Progenitor cell of endocrine pancreas (in vitro differentiated cells): Measurements from ENCODE around the gene CSF2. TPM values are rescaled to one million over a fixed set of nuclear protein-coding genes. Genes with fewer than 3 reads are reported as not detected.

Experiments used
- DNase-seq: peaks from one replicate; pipeline ENCODE4 v3.0.0; 2021; ENCODE audit warnings: low spot score; ENCODE audit not compliant: unreplicated experiment
- H3K27ac Mint-ChIP-seq: 2 replicates; pipeline ENCODE4 v1.8.0; 2021; ENCODE audit warnings: mild to moderate bottlenecking, moderate library complexity, mixed read lengths
- H3K27me3 Mint-ChIP-seq: 2 replicates; pipeline ENCODE4 v1.8.0; 2021; ENCODE audit warnings: mixed read lengths
- H3K36me3 Mint-ChIP-seq: 2 replicates; pipeline ENCODE4 v1.8.0; 2022; ENCODE audit warnings: mixed read lengths; ENCODE audit not compliant: insufficient read depth
- H3K4me1 Mint-ChIP-seq: 2 replicates; pipeline ENCODE4 v1.8.0; 2021; ENCODE audit warnings: low read depth, mixed read lengths
- H3K4me3 Mint-ChIP-seq: 2 replicates; pipeline ENCODE4 v1.8.0; 2021; ENCODE audit warnings: low read depth, mild to moderate bottlenecking, moderate library complexity, mixed read lengths
- H3K9me3 Mint-ChIP-seq: 2 replicates; pipeline ENCODE4 v1.8.0; 2021; ENCODE audit warnings: low read depth, mixed read lengths
- total RNA-seq: library from RNA; stranded (reverse); gene quantifications from 2 replicates; pipeline ENCODE4 v1.2.1, GENCODE V29; 2021
- TF ChIP-seq, protein P1 (sequence below): fragments of 200-600 bp; sonication (generic); IDR thresholded peaks from one replicate; pipeline ENCODE4 v1.5.0; 2021; ENCODE audit warnings: antibody characterized with exemption, mild to moderate bottlenecking; ENCODE audit not compliant: unreplicated experiment

The CSF2 gene
- total RNA-seq, 1 donor from 2014 or later, result not detected

DNA sequence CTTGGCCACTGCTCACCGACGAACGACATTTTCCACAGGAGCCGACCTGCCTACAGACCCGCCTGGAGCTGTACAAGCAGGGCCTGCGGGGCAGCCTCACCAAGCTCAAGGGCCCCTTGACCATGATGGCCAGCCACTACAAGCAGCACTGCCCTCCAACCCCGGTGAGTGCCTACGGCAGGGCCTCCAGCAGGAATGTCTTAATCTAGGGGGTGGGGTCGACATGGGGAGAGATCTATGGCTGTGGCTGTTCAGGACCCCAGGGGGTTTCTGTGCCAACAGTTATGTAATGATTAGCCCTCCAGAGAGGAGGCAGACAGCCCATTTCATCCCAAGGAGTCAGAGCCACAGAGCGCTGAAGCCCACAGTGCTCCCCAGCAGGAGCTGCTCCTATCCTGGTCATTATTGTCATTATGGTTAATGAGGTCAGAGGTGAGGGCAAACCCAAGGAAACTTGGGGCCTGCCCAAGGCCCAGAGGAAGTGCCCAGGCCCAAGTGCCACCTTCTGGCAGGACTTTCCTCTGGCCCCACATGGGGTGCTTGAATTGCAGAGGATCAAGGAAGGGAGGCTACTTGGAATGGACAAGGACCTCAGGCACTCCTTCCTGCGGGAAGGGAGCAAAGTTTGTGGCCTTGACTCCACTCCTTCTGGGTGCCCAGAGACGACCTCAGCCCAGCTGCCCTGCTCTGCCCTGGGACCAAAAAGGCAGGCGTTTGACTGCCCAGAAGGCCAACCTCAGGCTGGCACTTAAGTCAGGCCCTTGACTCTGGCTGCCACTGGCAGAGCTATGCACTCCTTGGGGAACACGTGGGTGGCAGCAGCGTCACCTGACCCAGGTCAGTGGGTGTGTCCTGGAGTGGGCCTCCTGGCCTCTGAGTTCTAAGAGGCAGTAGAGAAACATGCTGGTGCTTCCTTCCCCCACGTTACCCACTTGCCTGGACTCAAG, 1.5 kb downstream of the CSF2 start:
- no peak overlapping the region for H3K27ac Mint-ChIP-seq
- peaks cover 17% of the 10 kb centered on the region for H3K4me1 Mint-ChIP-seq

DNA sequence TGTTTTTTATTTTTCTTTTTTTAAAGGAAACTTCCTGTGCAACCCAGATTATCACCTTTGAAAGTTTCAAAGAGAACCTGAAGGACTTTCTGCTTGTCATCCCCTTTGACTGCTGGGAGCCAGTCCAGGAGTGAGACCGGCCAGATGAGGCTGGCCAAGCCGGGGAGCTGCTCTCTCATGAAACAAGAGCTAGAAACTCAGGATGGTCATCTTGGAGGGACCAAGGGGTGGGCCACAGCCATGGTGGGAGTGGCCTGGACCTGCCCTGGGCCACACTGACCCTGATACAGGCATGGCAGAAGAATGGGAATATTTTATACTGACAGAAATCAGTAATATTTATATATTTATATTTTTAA, 2.1 kb downstream of the CSF2 start:
- Mint-ChIP-seq H3K27ac (no peak overlapping the region), H3K4me3 (no peak overlapping the region), H3K27me3 (peaks cover 2% of the 10 kb centered on the region), H3K4me1 (peaks cover 17% of the 10 kb centered on the region), H3K36me3 (no peaks in the 10 kb centered on the region), H3K9me3 (no peaks in the 10 kb centered on the region)
- DNase-seq, result no peak
- TF ChIP-seq, protein P1, sequence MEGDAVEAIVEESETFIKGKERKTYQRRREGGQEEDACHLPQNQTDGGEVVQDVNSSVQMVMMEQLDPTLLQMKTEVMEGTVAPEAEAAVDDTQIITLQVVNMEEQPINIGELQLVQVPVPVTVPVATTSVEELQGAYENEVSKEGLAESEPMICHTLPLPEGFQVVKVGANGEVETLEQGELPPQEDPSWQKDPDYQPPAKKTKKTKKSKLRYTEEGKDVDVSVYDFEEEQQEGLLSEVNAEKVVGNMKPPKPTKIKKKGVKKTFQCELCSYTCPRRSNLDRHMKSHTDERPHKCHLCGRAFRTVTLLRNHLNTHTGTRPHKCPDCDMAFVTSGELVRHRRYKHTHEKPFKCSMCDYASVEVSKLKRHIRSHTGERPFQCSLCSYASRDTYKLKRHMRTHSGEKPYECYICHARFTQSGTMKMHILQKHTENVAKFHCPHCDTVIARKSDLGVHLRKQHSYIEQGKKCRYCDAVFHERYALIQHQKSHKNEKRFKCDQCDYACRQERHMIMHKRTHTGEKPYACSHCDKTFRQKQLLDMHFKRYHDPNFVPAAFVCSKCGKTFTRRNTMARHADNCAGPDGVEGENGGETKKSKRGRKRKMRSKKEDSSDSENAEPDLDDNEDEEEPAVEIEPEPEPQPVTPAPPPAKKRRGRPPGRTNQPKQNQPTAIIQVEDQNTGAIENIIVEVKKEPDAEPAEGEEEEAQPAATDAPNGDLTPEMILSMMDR, result no peak

More for the DNA sequence above, 1.5 kb downstream of the CSF2 start:
- peaks cover 2% of the 10 kb centered on the region for H3K27me3 Mint-ChIP-seq
- no peak for DNase-seq
- TF ChIP-seq, protein P1, result no peak
- H3K4me3 Mint-ChIP-seq, result no peak overlapping the region
- H3K9me3 Mint-ChIP-seq, result no peaks in the 10 kb centered on the region
- no peaks in the 10 kb centered on the region for H3K36me3 Mint-ChIP-seq

DNA sequence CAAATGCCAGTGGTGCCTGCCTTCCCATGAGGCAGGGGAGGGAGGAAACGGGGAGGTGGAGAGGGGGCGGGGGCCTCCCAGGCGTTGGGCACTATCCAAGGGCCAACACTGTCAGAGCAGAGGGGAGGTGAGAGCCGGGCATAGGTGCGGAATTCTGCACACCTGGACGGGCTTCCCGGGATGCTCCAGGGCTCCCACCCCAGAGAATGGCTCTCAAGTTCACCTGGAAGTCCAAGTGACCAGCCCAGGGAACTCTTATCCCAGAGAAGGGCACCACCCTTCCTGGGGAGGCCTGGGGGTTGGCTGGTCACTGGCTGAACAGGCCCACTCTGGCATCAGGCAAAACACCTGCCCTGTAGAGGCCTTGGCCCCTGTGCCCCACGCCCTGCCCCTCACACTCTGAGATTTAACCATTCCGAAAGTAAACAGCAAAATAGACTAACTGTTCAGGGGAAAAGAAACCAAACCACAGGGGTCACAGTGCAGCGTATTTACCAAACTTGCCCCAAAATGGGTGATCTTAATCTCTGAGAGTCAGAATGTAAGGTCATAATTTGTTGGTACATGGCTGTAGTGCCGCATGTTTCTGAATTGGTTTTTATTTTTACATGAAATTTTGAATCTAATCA, 2.7 kb downstream of the CSF2 start:
- no peaks in the 10 kb centered on the region for H3K27me3 Mint-ChIP-seq
- TF ChIP-seq, protein P1, result no peak
- no peaks in the 10 kb centered on the region for H3K9me3 Mint-ChIP-seq
- peaks cover 17% of the 10 kb centered on the region for H3K4me1 Mint-ChIP-seq
- DNase-seq, result no peak
- no peak overlapping the region for H3K4me3 Mint-ChIP-seq
- H3K27ac Mint-ChIP-seq, result no peak overlapping the region
- no peaks in the 10 kb centered on the region for H3K36me3 Mint-ChIP-seq

DNA sequence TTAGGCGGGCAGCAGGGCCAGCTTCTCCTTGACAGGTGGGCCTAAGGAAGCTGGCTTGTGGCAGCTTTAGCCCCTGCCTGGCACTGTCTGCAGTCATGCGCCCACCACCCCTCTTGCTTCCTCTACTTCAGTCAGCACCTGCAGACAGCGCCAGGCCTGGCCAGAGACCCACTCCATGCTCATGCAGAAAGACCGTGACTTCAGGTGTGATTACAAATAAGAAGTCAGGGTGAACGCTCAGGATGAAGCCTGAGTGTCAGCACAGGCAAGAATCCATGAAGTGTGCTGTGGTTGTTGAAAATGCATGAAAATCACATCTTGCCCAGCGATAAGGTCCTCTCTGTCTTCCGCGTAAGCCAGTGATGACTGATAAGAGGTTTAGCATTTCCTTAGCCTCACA, 3.4 kb downstream of the CSF2 start:
- Mint-ChIP-seq H3K9me3 (no peaks in the 10 kb centered on the region), H3K4me1 (peaks cover 17% of the 10 kb centered on the region), H3K4me3 (no peak overlapping the region), H3K27ac (no peak overlapping the region), H3K27me3 (no peaks in the 10 kb centered on the region), H3K36me3 (no peaks in the 10 kb centered on the region)
- TF ChIP-seq, protein P1, result no peak
- no peak for DNase-seq

DNA sequence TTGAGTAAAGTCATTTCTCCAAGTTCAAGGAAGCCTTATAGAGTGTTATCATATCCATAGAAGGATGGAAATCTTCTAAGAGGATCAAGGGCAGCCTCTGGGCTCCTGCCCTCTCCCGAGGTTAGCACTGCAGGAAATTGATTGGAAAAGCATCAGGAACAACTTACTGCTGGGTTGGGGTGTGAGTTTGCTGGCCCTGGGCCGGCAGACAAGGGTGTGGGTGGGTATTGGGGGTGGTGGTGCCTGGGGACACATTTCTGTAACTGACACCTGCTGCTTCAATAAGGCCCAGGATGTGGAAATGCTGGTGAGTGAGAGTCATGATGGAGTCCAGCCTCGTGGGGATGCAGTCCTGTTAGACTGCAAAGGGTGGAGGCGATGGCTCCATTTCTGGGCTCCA, 5.5 kb downstream of the CSF2 start:
- H3K4me1 Mint-ChIP-seq, result peaks cover 3% of the 10 kb centered on the region
- H3K36me3 Mint-ChIP-seq, result no peaks in the 10 kb centered on the region
- H3K27ac Mint-ChIP-seq, result no peak overlapping the region
- no peak overlapping the region for H3K4me3 Mint-ChIP-seq
- H3K9me3 Mint-ChIP-seq, result no peaks in the 10 kb centered on the region
- H3K27me3 Mint-ChIP-seq, result no peaks in the 10 kb centered on the region
- TF ChIP-seq, protein P1, result no peak
- DNase-seq, result no peak
